Natural killer cell (primary cell): ENCODE measurements around the gene GSX2. TPM values are rescaled to one million over a fixed set of nuclear protein-coding genes. Genes with fewer than 3 reads are reported as not detected.

Experiments
- ATAC-seq, 3 donors: fragments of 150-1000 bp in 2 of 3; fragments of 200-7000 bp in 1 of 3; cut with Tn5 transposase; 1 replicate in 1 of 3; 2 replicates in 2 of 3; pipeline ENCODE4 v1.10.0; 2021; ENCODE audit warnings: mild to moderate bottlenecking in 2 of 3, moderate library complexity in 2 of 3
- DNase-seq, 2 donors: peaks; one replicate each; pipeline versions ENCODE4 v3.0.0 to v3.0.0-alpha.2; 2013 to 2021; ENCODE audit warnings: mixed read lengths in 1 of 2
- H3K27ac ChIP-seq: one replicate; pipeline ENCODE4 v1.5.1; 2013; ENCODE audit warnings: mild to moderate bottlenecking, low read length
- H3K27me3 ChIP-seq: one replicate; pipeline ENCODE4 v1.6.1; 2013; ENCODE audit warnings: low read length; ENCODE audit not compliant: control insufficient read depth, insufficient read depth
- H3K36me3 ChIP-seq: one replicate; pipeline ENCODE4 v1.6.1; 2013; ENCODE audit warnings: low read length; ENCODE audit not compliant: control insufficient read depth, insufficient read depth
- H3K4me1 ChIP-seq: one replicate; pipeline ENCODE4 v1.6.1; 2013; ENCODE audit warnings: low read length; ENCODE audit not compliant: control insufficient read depth, insufficient read depth
- H3K4me3 ChIP-seq: one replicate; pipeline ENCODE4 v1.5.1; 2013; ENCODE audit warnings: low read length
- H3K9me3 ChIP-seq: one replicate; pipeline ENCODE4 v1.6.1; 2013; ENCODE audit warnings: low read length; ENCODE audit not compliant: control insufficient read depth, insufficient read depth
- H3K27ac Mint-ChIP-seq, 2 donors: one replicate each; pipeline ENCODE4 v1.8.0; 2022; ENCODE audit warnings: mild to moderate bottlenecking in 2 of 2, mixed read lengths in 2 of 2, moderate library complexity in 1 of 2
- H3K27me3 Mint-ChIP-seq, 2 donors: one replicate each; pipeline ENCODE4 v1.8.0; 2022; ENCODE audit warnings: low read depth in 2 of 2, mixed read lengths in 2 of 2
- H3K36me3 Mint-ChIP-seq: one replicate; pipeline ENCODE4 v1.8.0; 2022; ENCODE audit warnings: mixed read lengths
- H3K4me1 Mint-ChIP-seq, 2 donors: one replicate each; pipeline ENCODE4 v1.8.0; 2022; ENCODE audit warnings: mixed read lengths in 2 of 2
- H3K4me3 Mint-ChIP-seq: one replicate; pipeline ENCODE4 v1.8.0; 2022; ENCODE audit warnings: mild to moderate bottlenecking, moderate library complexity, mixed read lengths
- H3K9me3 Mint-ChIP-seq, 2 donors: one replicate each; pipeline ENCODE4 v1.8.0; 2022; ENCODE audit warnings: mixed read lengths in 2 of 2
- CTCF ChIP-seq: fragments of 200-600 bp; IDR thresholded peaks from one replicate; pipeline ENCODE4 v1.8.0; 2022; ENCODE audit warnings: antibody characterized with exemption
- WGBS: methylation state at CpG from one replicate; pipeline ENCODE4 v1.1.7; 2013; ENCODE audit warnings: missing lambda C conversion rate; ENCODE audit not compliant: insufficient coverage; 5-methylcytosine and 5-hydroxymethylcytosine counted together
- intact Hi-C: fragments of 100-400 bp; cut with micrococcal nuclease; formaldehyde crosslinking; loops from one replicate; pipeline ENCODE4 v1.14.2; 2022
- total RNA-seq, 4 donors: library from RNA; stranded (reverse); fragments of 120-200 nt in 1 of 4; gene quantifications; one replicate each; pipeline versions ENCODE4 v1.2.3 to v1.2.4, GENCODE V29; 2013 to 2022

The GSX2 gene
- total RNA-seq, 3 donors from 2014 or later (not counting 1 experiment from before 2014, with no cell fraction given) = not detected

- TF ChIP-seq CTCF = no peak
- peak in 1 of 2 donors; percentile 54 for DNase-seq
- intact Hi-C loops = no loop called here
These were observed 8.9 kb upstream of the GSX2 start for GRCh38 chr4:54090804-54091623.

GRCh38 chr4:54091637-54092404, 8.1 kb upstream of the GSX2 start:
- H3K4me3 Mint-ChIP-seq = peak overlapping the region; percentile 84
- peaks cover 63 to 65% of the 10 kb centered on the region in 2 donors for H3K27me3 Mint-ChIP-seq
- DNase-seq = peak; percentile 63 to 93
- H3K27ac Mint-ChIP-seq = peak overlapping the region in 1 of 2 donors; percentile 51
- peak overlapping the region; percentile 25 for H3K4me3 ChIP-seq
- no peak for TF ChIP-seq CTCF
- H3K36me3 ChIP-seq = no peaks in the 10 kb centered on the region
- peak; percentile 83 to 91 (median 90) for ATAC-seq
- peaks cover 19 to 30% of the 10 kb centered on the region in 2 donors for H3K4me1 Mint-ChIP-seq
- no peaks in the 10 kb centered on the region for H3K9me3 Mint-ChIP-seq
- H3K4me1 ChIP-seq = peaks cover 20% of the 10 kb centered on the region
- intact Hi-C loops = no loop called here
- no peaks in the 10 kb centered on the region for H3K36me3 Mint-ChIP-seq
- peaks cover 40% of the 10 kb centered on the region for H3K27me3 ChIP-seq
- WGBS = 2% methylated on average over 48 of the region's 48 CpGs
- no peaks in the 10 kb centered on the region for H3K9me3 ChIP-seq
- no peak overlapping the region for H3K27ac ChIP-seq

More at GRCh38 chr4:54090804-54091623, 8.9 kb upstream of the GSX2 start:
- H3K9me3 ChIP-seq = no peaks in the 10 kb centered on the region
- peak overlapping the region; percentile 25 for H3K4me3 ChIP-seq
- Mint-ChIP-seq H3K9me3 (no peaks in the 10 kb centered on the region), H3K27me3 (peaks cover 63% of the 10 kb centered on the region in 2 donors), H3K4me3 (peak overlapping the region; percentile 84), H3K27ac (peak overlapping the region in 1 of 2 donors; percentile 51), H3K4me1 (peaks cover 19 to 30% of the 10 kb centered on the region in 2 donors), H3K36me3 (no peaks in the 10 kb centered on the region)
- ATAC-seq = peak; percentile 55 to 59 (median 55)
- H3K27me3 ChIP-seq = peaks cover 33% of the 10 kb centered on the region
- WGBS = 29% methylated on average over 27 of the region's 27 CpGs
- H3K4me1 ChIP-seq = peaks cover 20% of the 10 kb centered on the region
- H3K27ac ChIP-seq = no peak overlapping the region
- no peaks in the 10 kb centered on the region for H3K36me3 ChIP-seq

- no peak overlapping the region for H3K27ac ChIP-seq
- peak overlapping the region; percentile 25 for H3K4me3 ChIP-seq
- H3K27me3 ChIP-seq = peaks cover 47% of the 10 kb centered on the region
- no peaks in the 10 kb centered on the region for H3K9me3 Mint-ChIP-seq
- peaks cover 19 to 30% of the 10 kb centered on the region in 2 donors for H3K4me1 Mint-ChIP-seq
- no peaks in the 10 kb centered on the region for H3K36me3 Mint-ChIP-seq
- H3K9me3 ChIP-seq = no peaks in the 10 kb centered on the region
- H3K27me3 Mint-ChIP-seq = peaks cover 68 to 70% of the 10 kb centered on the region in 2 donors
- intact Hi-C loops = no loop called here
- peaks cover 20% of the 10 kb centered on the region for H3K4me1 ChIP-seq
- peak overlapping the region; percentile 84 for H3K4me3 Mint-ChIP-seq
- ATAC-seq (no peak), DNase-seq (no peak)
- 17% methylated on average over 13 of the region's 13 CpGs for WGBS
- TF ChIP-seq CTCF = no peak
- H3K36me3 ChIP-seq = no peaks in the 10 kb centered on the region
- no peak overlapping the region for H3K27ac Mint-ChIP-seq
These were observed 7.3 kb upstream of the GSX2 start for GRCh38 chr4:54092405-54093323.
